NB4 (cell line): ENCODE data around the gene RNF130.

Source experiments
- DNase-seq: peaks from one replicate; pipeline ENCODE4 v3.0.0; 2010; ENCODE audit warnings: low read depth
- H3K4me3 ChIP-seq: one replicate; pipeline ENCODE4 v1.5.1; 2011; ENCODE audit warnings: mild to moderate bottlenecking, low read depth, low read length, moderate library complexity
- MYC ChIP-seq: IDR thresholded peaks from 2 replicates; pipeline ENCODE4 v1.6.1; 2011; ENCODE audit warnings: low read depth, low read length
- POLR2A ChIP-seq: IDR thresholded peaks from 2 replicates; pipeline ENCODE4 v1.6.1; 2011; ENCODE audit warnings: mild to moderate bottlenecking; ENCODE audit not compliant: insufficient read length; ENCODE audit errors: extremely low read depth
- TF ChIP-seq, protein P1 (sequence below): IDR thresholded peaks from one replicate; pipeline ENCODE4 v1.5.1; 2012; ENCODE audit warnings: low read depth, low read length
- TF ChIP-seq, protein P2 (sequence below): IDR thresholded peaks from 2 replicates; pipeline ENCODE4 v1.6.1; 2011; ENCODE audit warnings: low read depth, low read length

RNF130 gene

DNA sequence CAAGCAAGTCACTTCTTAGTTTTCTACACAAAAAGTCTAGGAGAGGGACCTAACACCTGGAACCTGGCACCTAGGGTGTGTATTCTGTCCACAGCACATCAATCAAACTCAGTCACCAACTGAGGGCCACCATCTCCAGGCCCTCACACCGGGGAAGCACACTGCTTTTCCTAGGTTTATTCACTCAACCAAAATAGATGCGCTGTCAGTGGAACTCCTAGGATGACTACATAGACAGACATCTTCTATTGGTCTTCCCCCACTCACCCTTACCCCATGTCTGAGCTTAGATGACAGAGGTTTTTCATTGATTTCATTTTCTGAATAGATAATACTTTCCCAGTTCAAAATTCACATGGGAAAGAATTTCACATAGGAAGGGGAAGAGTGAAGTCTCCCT is 59.2 kb downstream of the RNF130 start:
- no peak overlapping the region for H3K4me3 ChIP-seq
- DNase-seq = no peak
- TF ChIP-seq, protein P1, sequence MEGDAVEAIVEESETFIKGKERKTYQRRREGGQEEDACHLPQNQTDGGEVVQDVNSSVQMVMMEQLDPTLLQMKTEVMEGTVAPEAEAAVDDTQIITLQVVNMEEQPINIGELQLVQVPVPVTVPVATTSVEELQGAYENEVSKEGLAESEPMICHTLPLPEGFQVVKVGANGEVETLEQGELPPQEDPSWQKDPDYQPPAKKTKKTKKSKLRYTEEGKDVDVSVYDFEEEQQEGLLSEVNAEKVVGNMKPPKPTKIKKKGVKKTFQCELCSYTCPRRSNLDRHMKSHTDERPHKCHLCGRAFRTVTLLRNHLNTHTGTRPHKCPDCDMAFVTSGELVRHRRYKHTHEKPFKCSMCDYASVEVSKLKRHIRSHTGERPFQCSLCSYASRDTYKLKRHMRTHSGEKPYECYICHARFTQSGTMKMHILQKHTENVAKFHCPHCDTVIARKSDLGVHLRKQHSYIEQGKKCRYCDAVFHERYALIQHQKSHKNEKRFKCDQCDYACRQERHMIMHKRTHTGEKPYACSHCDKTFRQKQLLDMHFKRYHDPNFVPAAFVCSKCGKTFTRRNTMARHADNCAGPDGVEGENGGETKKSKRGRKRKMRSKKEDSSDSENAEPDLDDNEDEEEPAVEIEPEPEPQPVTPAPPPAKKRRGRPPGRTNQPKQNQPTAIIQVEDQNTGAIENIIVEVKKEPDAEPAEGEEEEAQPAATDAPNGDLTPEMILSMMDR = no peak
- TF ChIP-seq MYC (no peak), POLR2A (no peak)
- TF ChIP-seq, protein P2, sequence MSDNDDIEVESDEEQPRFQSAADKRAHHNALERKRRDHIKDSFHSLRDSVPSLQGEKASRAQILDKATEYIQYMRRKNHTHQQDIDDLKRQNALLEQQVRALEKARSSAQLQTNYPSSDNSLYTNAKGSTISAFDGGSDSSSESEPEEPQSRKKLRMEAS = no peak

DNA sequence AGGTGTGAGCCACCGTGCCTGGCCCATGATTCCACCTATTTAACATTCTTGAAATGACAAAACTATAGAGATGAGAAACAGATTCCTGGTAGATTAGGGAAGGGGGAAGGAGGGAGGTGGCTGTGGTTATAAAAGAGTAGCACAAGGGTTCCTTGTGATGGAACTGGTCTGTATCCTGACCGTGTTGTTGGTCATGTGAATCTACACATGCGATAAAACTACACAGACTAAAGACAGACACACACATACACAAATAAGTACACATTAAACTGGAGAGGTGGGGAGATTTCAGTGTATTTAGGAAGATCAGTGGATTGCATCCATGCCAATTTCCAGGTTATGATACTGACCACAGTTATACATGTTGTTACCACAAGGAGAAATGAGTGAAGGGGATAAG is 60.9 kb downstream of the RNF130 start:
- no peak overlapping the region for H3K4me3 ChIP-seq
- DNase-seq = no peak
- TF ChIP-seq MYC = no peak
- TF ChIP-seq, protein P1 = no peak

DNA sequence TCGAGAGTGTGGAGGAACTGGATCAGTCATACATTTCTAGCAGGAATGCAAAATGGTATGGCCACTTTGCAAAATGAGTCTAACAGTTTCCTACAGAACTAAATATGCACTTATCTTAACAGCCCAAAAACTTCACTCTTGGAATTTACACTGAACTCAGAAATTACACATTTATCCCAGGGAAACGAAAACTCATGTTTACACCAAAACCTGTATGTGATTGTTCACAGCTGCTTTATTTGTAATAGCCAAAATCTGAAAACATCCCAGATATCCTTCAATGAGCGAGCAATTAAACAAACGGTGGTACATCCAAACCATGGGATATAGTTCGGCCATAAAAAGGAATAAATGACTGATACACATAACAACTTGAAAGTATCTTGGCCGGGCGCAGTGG is 62.0 kb downstream of the RNF130 start:
- H3K4me3 ChIP-seq = no peak overlapping the region
- DNase-seq = no peak
- TF ChIP-seq, protein P2 = no peak
- no peak for TF ChIP-seq POLR2A
- TF ChIP-seq MYC = no peak
- TF ChIP-seq, protein P1 = no peak

DNA sequence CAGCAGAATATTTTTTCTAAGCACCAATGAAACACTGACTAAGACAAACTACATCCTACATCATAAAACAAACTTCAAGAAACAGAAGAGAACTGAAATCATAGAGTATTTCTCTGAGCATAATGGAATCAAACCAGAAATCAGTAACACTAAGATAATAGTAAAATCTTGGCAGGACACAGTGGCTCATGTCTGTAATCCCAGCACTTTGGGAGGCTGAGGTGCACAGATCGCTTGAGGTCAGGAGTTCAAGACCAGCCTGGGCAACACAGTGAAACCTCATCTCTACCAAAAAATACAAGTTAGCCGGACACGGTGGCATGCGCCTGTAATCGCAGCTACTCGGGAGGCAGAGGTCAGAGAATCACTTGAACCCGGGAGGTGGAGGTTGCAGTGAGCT is 63.1 kb downstream of the RNF130 start:
- TF ChIP-seq MYC = no peak
- DNase-seq = no peak
- H3K4me3 ChIP-seq = no peak overlapping the region

DNA sequence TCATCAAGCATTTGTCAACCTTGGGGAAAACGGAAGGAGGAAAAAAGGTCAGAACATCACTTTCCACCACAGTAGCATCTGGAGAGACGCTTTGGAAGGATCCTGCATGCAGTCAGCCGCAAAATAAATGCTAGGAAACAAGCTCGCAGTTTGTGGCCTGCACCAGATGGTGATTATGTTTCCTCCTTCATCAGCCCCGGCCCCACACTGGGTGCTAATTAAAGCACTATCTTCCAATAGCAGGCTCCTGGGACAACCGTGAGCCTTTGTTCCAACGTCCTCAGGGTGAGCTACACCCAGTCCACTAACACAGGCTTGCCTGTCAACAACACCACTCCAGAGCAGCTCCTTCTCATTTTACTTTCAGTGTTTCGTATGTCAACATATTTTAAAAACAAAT is 64.0 kb downstream of the RNF130 start:
- H3K4me3 ChIP-seq = no peak overlapping the region
- DNase-seq = peak; percentile 60
- TF ChIP-seq POLR2A (no peak), MYC (no peak)
- TF ChIP-seq, protein P1 = no peak
- TF ChIP-seq, protein P2 = no peak

DNA sequence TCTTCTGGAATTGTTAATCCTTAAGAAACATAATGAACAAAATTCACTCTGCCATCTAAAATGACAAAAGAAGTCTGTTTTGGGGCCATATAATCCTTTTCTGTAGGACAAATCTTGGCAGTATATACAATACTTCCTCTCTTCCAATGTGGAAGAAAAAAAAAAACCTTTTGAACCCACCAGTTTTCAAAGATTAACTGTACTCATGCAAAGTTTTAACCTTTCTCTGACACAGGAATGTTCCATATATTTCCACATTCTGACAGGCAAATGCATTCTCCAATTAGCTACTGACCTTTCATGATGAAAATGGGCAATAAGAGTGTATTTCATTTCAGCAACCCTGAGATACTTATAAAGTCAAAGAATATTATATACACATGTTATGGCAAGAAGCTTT is 65.4 kb downstream of the RNF130 start:
- no peak for TF ChIP-seq MYC
- TF ChIP-seq, protein P1 = no peak
- TF ChIP-seq, protein P2 = no peak
- no peak for TF ChIP-seq POLR2A
- DNase-seq = no peak
- H3K4me3 ChIP-seq = no peak overlapping the region

DNA sequence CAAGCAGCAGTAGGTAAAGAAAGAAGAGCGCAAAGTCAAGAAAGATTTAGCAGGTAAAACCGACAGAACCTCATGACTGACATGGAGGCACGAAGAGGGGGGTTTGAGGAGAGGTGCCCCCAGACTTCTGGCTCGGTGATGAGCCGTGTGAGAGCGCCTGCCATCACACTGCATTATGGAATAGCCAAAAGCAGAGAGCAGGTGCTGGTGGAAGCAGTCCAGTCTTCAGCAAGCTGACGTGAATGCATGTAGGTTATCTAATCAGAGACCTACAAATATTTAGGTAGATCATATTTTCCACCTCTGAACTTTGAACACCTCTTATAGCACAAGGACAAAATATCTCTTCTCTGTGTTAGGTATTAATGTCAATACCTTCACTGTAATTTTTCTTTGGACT is 68.4 kb downstream of the RNF130 start:
- DNase-seq = no peak
- H3K4me3 ChIP-seq = no peak overlapping the region
- TF ChIP-seq, protein P2 = no peak
- TF ChIP-seq, protein P1 = no peak
- no peak for TF ChIP-seq MYC
- TF ChIP-seq POLR2A = no peak
